WTC11 (cell line): Measurements from ENCODE around the gene THSD4. TPM values are rescaled to one million over a fixed set of nuclear protein-coding genes. Genes with fewer than 3 reads are reported as not detected.

Source experiments
- ATAC-seq: fragments of 200-7000 bp; cut with Tn5 transposase; 2 replicates; pipeline ENCODE4 v1.10.0; 2021; ENCODE audit warnings: mild to moderate bottlenecking, moderate library complexity
- CTCF ChIA-PET: fragments of 300-600 bp; sonication (Branson Sonifier 250); formaldehyde crosslinking; loops from one replicate; lab custom pipeline; 2021; ENCODE audit warnings: antibody characterized with exemption; lab: Charles Lee
- POLR2A ChIA-PET: fragments of 350-600 bp; sonication (Branson Sonifier 250); formaldehyde crosslinking; loops from one replicate; lab custom pipeline; 2021; ENCODE audit warnings: antibody characterized with exemption; lab: Charles Lee
- DNase-seq: peaks from one replicate; pipeline ENCODE4 v3.0.0; 2021; ENCODE audit warnings: low spot score
- H3K27ac Mint-ChIP-seq: 2 replicates; pipeline ENCODE4 v1.8.0; 2021; ENCODE audit warnings: mixed read lengths
- H3K27me3 Mint-ChIP-seq: 2 replicates; pipeline ENCODE4 v1.8.0; 2021; ENCODE audit warnings: low read depth, mild to moderate bottlenecking, moderate library complexity, mixed read lengths
- H3K36me3 Mint-ChIP-seq: 2 replicates; pipeline ENCODE4 v1.8.0; 2021; ENCODE audit warnings: mixed read lengths
- H3K4me1 Mint-ChIP-seq: 2 replicates; pipeline ENCODE4 v1.8.0; 2022; ENCODE audit warnings: mixed read lengths
- H3K4me3 Mint-ChIP-seq: 2 replicates; pipeline ENCODE4 v1.8.0; 2021; ENCODE audit warnings: mild to moderate bottlenecking, moderate library complexity, mixed read lengths
- H3K9me3 Mint-ChIP-seq: 2 replicates; pipeline ENCODE4 v1.8.0; 2021; ENCODE audit warnings: mixed read lengths
- ESRRA ChIP-seq: sonication (generic); formaldehyde crosslinking; IDR thresholded peaks from 2 replicates; pipeline ENCODE4 v1.8.1; 2022; ENCODE audit warnings: mild to moderate bottlenecking, missing genetic modification reagents, borderline replicate concordance
- FOXJ3 ChIP-seq: sonication (generic); formaldehyde crosslinking; IDR thresholded peaks from 2 replicates; pipeline ENCODE4 v1.9.0; 2021; ENCODE audit warnings: missing genetic modification reagents, mild to moderate bottlenecking, borderline replicate concordance
- IRF2 ChIP-seq: sonication (generic); formaldehyde crosslinking; IDR thresholded peaks from 2 replicates; pipeline ENCODE4 v1.8.0; 2022; ENCODE audit warnings: low read depth, missing genetic modification reagents, borderline replicate concordance
- NFATC4 ChIP-seq: fragments of 250-450 bp; sonication (Bioruptor Pico); IDR thresholded peaks from 2 replicates; pipeline ENCODE4 v1.9.0; 2021; ENCODE audit warnings: mild to moderate bottlenecking
- NFYB ChIP-seq: sonication (generic); formaldehyde crosslinking; conservative IDR thresholded peaks from 2 replicates; pipeline ENCODE4 v1.8.0; 2022; ENCODE audit warnings: low read depth, missing genetic modification reagents
- SMAD4 ChIP-seq: sonication (generic); formaldehyde crosslinking; IDR thresholded peaks from 2 replicates; pipeline ENCODE4 v1.8.0; 2022; ENCODE audit warnings: mild to moderate bottlenecking, missing genetic modification reagents
- TEAD1 ChIP-seq: sonication (generic); formaldehyde crosslinking; IDR thresholded peaks from 2 replicates; pipeline ENCODE4 v1.8.0; 2022; ENCODE audit warnings: mild to moderate bottlenecking, missing genetic modification reagents
- TP53 ChIP-seq: sonication (generic); formaldehyde crosslinking; IDR thresholded peaks from 2 replicates; pipeline ENCODE4 v1.8.1; 2023; ENCODE audit warnings: mild to moderate bottlenecking, missing genetic modification reagents
- total RNA-seq: library from RNA; stranded (reverse); gene quantifications from 3 replicates; pipeline ENCODE4 v1.2.3, GENCODE V29; 2021
- TF ChIP-seq, protein P1 (sequence below): sonication (generic); formaldehyde crosslinking; IDR thresholded peaks from 2 replicates; pipeline ENCODE4 v1.8.0; 2022; ENCODE audit warnings: missing genetic modification reagents
- TF ChIP-seq, protein P2 (sequence below): sonication (generic); formaldehyde crosslinking; IDR thresholded peaks from 2 replicates; pipeline ENCODE4 v1.8.1; 2022; ENCODE audit warnings: mild to moderate bottlenecking, missing genetic modification reagents, moderate library complexity, borderline replicate concordance
- TF ChIP-seq, protein P3 (sequence below): sonication (generic); formaldehyde crosslinking; IDR thresholded peaks from 2 replicates; pipeline ENCODE4 v1.8.1; 2023; ENCODE audit warnings: mild to moderate bottlenecking, missing genetic modification reagents
- TF ChIP-seq, protein P4 (sequence below): sonication (generic); formaldehyde crosslinking; IDR thresholded peaks from 2 replicates; pipeline ENCODE4 v1.8.0; 2022; ENCODE audit warnings: mild to moderate bottlenecking, missing genetic modification reagents
- TF ChIP-seq, protein P5 (sequence below): sonication (generic); formaldehyde crosslinking; IDR thresholded peaks from 2 replicates; pipeline ENCODE4 v1.8.0; 2023; ENCODE audit warnings: missing genetic modification reagents
- TF ChIP-seq, protein P6 (sequence below): fragments of 250-450 bp; sonication (Bioruptor Pico); conservative IDR thresholded peaks from 2 replicates; pipeline ENCODE4 v1.9.0; 2021; ENCODE audit warnings: mild to moderate bottlenecking
- TF ChIP-seq, protein P7 (sequence below): fragments of 250-450 bp; sonication (Bioruptor Pico); IDR thresholded peaks from 2 replicates; pipeline ENCODE4 v1.9.0; 2021; ENCODE audit warnings: mild to moderate bottlenecking

Gene THSD4
- total RNA-seq, 1 experiment from 2014 or later = 7.8 TPM

DNA sequence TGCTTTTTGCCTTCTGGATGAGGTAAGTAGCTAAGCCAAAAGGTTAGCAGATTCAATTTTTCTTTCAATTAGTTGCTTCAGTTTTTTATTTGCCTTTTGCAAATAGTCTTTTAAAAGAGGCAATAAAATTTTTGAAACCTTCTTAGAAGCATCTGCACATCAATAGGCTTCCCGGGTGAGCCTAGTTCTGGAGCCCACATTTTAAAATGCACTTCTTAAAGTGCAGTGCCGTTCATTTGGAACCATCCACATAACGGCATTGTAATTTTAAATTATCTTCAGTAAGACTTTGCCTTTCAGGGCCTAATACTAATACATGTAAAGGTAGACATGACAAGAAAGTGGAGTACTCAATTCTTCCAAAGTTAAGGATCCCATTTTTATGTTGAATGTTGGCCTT lies 269.2 kb downstream of the THSD4 start (continued):
- no peak for TF ChIP-seq TP53 (CRISPR knock-in tag)

DNA sequence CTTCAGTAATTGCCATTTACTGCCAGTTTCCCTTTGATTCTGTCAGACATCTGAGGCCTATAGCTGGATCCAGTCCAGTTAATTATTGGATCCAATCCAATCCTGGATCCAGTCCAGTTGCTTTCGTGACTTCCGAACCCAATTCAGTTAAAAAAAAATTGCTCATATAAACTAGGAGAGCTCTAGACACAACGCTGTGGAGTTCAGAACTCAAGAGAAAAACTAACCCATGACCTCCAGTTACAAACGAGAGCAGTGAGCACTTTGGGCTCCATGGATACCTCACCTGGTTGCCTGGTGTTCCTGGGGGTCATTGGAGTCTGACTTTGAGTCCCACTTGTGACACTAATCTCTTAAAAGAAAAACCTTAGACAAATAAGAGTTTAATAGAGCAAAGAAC lies 269.8 kb downstream of the THSD4 start:
- Mint-ChIP-seq H3K27me3 (0 out of 2 replicates have a peak, but pooled peaks cover 4% of the 10 kb centered on the region), H3K27ac (peak overlapping the region; percentile 89; the same call in 1 of the 2 replicates), H3K4me3 (no peak overlapping the region; the same call in 1 of the 2 replicates), H3K4me1 (peaks cover 63% of the 10 kb centered on the region), H3K36me3 (peaks cover 5% of the 10 kb centered on the region), H3K9me3 (peaks cover 5% of the 10 kb centered on the region)
- ChIA-PET CTCF (interaction anchor here (2.9 kb wide), 1 partner anchor 56 kb away, joined by 42 read pairs; no protein-coding TSS in a partner anchor), POLR2A (no interaction called here)
- DNase-seq = no peak
- no peak for ATAC-seq
- TF ChIP-seq, protein P1, sequence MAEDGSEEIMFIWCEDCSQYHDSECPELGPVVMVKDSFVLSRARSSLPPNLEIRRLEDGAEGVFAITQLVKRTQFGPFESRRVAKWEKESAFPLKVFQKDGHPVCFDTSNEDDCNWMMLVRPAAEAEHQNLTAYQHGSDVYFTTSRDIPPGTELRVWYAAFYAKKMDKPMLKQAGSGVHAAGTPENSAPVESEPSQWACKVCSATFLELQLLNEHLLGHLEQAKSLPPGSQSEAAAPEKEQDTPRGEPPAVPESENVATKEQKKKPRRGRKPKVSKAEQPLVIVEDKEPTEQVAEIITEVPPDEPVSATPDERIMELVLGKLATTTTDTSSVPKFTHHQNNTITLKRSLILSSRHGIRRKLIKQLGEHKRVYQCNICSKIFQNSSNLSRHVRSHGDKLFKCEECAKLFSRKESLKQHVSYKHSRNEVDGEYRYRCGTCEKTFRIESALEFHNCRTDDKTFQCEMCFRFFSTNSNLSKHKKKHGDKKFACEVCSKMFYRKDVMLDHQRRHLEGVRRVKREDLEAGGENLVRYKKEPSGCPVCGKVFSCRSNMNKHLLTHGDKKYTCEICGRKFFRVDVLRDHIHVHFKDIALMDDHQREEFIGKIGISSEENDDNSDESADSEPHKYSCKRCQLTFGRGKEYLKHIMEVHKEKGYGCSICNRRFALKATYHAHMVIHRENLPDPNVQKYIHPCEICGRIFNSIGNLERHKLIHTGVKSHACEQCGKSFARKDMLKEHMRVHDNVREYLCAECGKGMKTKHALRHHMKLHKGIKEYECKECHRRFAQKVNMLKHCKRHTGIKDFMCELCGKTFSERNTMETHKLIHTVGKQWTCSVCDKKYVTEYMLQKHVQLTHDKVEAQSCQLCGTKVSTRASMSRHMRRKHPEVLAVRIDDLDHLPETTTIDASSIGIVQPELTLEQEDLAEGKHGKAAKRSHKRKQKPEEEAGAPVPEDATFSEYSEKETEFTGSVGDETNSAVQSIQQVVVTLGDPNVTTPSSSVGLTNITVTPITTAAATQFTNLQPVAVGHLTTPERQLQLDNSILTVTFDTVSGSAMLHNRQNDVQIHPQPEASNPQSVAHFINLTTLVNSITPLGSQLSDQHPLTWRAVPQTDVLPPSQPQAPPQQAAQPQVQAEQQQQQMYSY = 0 out of 2 replicates have a peak, but pooled peaks have one; percentile 46
- TF ChIP-seq FOXJ3 (CRISPR knock-in tag) = no peak

DNA sequence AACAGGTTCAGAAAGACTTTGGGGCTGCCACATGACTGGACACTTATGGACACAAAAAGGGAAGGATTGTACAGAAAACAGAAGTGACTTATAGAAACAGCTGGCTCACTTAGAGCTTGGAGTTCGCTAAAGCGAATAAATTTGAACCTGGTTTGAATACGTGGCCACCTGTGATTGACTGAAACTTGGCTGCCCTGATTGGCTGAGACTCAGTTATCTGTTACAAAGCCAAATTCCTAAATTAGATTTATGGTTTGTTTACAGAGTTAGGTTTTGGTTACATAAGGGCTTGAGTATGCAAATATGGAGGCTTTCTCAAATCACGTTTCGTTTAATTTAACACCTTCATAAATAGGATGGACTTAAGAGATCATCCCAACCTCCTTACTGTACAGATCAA lies 270.2 kb downstream of the THSD4 start:
- Mint-ChIP-seq H3K9me3 (peaks cover 5% of the 10 kb centered on the region), H3K27ac (peak overlapping the region; percentile 89), H3K4me1 (peaks cover 65% of the 10 kb centered on the region), H3K36me3 (peaks cover 5% of the 10 kb centered on the region), H3K4me3 (peak overlapping the region; percentile 23), H3K27me3 (0 out of 2 replicates have a peak, but pooled peaks cover 4% of the 10 kb centered on the region)
- DNase-seq = no peak
- ATAC-seq = no peak
- POLR2A ChIA-PET = no interaction called here
- CTCF ChIA-PET = interaction anchor here (1.2 to 2.9 kb wide), 9 partner anchors 45 to 358 kb away, joined by 3 to 42 read pairs (median 5); partner anchors contain the start of gene THSD4
- TF ChIP-seq, protein P2, sequence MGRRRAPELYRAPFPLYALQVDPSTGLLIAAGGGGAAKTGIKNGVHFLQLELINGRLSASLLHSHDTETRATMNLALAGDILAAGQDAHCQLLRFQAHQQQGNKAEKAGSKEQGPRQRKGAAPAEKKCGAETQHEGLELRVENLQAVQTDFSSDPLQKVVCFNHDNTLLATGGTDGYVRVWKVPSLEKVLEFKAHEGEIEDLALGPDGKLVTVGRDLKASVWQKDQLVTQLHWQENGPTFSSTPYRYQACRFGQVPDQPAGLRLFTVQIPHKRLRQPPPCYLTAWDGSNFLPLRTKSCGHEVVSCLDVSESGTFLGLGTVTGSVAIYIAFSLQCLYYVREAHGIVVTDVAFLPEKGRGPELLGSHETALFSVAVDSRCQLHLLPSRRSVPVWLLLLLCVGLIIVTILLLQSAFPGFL (CRISPR knock-in tag) = no peak
- TF ChIP-seq FOXJ3 (CRISPR knock-in tag) (no peak), SMAD4 (no peak), IRF2 (no peak), ESRRA (CRISPR knock-in tag) (no peak), NFYB (CRISPR knock-in tag) (no peak), NFATC4 (CRISPR knock-in tag) (no peak), TEAD1 (CRISPR knock-in tag) (no peak)
- TF ChIP-seq, protein P3, sequence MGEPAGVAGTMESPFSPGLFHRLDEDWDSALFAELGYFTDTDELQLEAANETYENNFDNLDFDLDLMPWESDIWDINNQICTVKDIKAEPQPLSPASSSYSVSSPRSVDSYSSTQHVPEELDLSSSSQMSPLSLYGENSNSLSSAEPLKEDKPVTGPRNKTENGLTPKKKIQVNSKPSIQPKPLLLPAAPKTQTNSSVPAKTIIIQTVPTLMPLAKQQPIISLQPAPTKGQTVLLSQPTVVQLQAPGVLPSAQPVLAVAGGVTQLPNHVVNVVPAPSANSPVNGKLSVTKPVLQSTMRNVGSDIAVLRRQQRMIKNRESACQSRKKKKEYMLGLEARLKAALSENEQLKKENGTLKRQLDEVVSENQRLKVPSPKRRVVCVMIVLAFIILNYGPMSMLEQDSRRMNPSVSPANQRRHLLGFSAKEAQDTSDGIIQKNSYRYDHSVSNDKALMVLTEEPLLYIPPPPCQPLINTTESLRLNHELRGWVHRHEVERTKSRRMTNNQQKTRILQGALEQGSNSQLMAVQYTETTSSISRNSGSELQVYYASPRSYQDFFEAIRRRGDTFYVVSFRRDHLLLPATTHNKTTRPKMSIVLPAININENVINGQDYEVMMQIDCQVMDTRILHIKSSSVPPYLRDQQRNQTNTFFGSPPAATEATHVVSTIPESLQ (CRISPR knock-in tag) = no peak
- TF ChIP-seq, protein P4, sequence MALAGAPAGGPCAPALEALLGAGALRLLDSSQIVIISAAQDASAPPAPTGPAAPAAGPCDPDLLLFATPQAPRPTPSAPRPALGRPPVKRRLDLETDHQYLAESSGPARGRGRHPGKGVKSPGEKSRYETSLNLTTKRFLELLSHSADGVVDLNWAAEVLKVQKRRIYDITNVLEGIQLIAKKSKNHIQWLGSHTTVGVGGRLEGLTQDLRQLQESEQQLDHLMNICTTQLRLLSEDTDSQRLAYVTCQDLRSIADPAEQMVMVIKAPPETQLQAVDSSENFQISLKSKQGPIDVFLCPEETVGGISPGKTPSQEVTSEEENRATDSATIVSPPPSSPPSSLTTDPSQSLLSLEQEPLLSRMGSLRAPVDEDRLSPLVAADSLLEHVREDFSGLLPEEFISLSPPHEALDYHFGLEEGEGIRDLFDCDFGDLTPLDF = no peak
- TF ChIP-seq, protein P5, sequence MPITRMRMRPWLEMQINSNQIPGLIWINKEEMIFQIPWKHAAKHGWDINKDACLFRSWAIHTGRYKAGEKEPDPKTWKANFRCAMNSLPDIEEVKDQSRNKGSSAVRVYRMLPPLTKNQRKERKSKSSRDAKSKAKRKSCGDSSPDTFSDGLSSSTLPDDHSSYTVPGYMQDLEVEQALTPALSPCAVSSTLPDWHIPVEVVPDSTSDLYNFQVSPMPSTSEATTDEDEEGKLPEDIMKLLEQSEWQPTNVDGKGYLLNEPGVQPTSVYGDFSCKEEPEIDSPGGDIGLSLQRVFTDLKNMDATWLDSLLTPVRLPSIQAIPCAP (CRISPR knock-in tag) = no peak
- TF ChIP-seq, protein P6, sequence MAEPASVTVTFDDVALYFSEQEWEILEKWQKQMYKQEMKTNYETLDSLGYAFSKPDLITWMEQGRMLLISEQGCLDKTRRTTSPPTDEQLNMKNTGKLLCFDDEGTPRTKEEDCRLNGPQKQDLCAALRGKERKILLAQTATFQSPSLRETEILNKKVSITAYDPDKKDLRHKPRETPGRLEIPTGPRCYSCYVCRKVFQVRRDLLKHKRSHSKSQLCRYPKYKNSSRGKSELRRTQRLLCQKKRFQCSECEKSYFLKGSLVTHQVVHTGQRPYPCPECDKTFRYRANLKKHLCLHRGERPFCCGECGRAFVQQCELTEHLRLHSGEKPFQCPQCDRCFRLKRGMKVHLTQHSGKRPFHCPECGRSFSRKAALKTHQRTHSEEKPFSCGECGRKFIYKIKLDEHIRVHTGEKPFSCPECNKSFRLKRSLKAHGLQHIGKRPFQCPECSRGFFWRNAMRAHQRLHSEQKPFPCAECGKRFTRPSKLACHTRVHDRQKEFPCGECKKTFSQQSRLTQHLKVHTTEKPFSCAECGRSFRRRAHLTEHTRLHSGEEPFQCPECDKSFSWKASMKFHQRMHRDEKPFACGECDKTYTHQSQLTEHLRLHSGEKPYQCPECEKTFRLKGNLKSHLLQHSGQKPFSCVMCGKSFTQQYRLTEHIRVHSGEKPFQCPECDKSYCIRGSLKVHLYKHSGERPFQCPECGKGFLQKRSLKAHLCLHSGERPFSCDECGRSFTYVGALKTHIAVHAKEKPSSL (CRISPR knock-in tag) = no peak
- TF ChIP-seq, protein P7, sequence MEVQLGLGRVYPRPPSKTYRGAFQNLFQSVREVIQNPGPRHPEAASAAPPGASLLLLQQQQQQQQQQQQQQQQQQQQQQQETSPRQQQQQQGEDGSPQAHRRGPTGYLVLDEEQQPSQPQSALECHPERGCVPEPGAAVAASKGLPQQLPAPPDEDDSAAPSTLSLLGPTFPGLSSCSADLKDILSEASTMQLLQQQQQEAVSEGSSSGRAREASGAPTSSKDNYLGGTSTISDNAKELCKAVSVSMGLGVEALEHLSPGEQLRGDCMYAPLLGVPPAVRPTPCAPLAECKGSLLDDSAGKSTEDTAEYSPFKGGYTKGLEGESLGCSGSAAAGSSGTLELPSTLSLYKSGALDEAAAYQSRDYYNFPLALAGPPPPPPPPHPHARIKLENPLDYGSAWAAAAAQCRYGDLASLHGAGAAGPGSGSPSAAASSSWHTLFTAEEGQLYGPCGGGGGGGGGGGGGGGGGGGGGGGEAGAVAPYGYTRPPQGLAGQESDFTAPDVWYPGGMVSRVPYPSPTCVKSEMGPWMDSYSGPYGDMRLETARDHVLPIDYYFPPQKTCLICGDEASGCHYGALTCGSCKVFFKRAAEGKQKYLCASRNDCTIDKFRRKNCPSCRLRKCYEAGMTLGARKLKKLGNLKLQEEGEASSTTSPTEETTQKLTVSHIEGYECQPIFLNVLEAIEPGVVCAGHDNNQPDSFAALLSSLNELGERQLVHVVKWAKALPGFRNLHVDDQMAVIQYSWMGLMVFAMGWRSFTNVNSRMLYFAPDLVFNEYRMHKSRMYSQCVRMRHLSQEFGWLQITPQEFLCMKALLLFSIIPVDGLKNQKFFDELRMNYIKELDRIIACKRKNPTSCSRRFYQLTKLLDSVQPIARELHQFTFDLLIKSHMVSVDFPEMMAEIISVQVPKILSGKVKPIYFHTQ (CRISPR knock-in tag) = no peak
